LNCAP (cell line): ENCODE data around the gene ATF4.

ENCODE experiments used
- TF ChIP-seq, protein P1 (sequence below): fragments of 450-650 bp; IDR thresholded peaks from 2 replicates; pipeline ENCODE4 v1.5.1; 2017; ENCODE audit warnings: mild to moderate bottlenecking

The ATF4 gene

DNA sequence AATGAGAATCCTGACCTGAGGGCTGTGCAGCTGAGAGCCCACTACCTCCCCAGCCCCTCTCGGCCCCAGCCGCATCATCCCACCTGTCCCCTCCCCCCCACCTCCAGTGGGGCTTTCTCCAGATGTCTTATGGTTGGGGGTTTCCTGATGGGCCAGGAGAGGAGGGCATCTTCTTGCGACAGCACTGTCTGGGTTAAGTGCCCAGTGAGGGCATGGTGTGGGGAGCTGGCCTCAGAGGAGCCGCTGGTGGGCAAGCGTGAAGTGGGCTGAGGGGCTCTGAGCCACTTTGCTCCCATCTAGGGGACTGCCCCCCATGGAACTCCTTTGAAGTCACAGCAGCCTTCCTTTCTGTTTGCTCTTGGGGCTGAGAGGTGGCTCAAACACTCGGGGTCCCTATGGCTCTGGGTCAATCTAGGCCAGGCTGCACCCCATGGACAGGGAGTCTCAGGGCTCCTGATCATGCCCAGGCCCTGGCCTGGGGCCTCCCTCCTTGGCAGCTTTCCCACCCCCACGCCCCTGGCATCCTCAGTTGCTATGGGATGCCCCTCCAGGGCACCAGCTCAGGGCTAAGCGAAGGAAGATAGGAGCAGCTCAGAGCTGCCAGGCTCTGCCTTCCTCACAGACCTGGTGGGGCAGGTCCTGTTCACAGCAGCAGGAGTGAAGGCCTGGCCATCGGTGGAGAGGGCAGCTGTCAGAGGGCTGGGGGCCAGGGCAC, 29.2 kb upstream of the ATF4 start:
- TF ChIP-seq, protein P1, sequence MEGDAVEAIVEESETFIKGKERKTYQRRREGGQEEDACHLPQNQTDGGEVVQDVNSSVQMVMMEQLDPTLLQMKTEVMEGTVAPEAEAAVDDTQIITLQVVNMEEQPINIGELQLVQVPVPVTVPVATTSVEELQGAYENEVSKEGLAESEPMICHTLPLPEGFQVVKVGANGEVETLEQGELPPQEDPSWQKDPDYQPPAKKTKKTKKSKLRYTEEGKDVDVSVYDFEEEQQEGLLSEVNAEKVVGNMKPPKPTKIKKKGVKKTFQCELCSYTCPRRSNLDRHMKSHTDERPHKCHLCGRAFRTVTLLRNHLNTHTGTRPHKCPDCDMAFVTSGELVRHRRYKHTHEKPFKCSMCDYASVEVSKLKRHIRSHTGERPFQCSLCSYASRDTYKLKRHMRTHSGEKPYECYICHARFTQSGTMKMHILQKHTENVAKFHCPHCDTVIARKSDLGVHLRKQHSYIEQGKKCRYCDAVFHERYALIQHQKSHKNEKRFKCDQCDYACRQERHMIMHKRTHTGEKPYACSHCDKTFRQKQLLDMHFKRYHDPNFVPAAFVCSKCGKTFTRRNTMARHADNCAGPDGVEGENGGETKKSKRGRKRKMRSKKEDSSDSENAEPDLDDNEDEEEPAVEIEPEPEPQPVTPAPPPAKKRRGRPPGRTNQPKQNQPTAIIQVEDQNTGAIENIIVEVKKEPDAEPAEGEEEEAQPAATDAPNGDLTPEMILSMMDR = no peak

- TF ChIP-seq, protein P1 = no peak
Measured at GRCh38 chr22:39491696-39492095, 28.7 kb upstream of the ATF4 start.

GRCh38 chr22:39492186-39492585, 28.2 kb upstream of the ATF4 start:
- TF ChIP-seq, protein P1 = no peak

DNA sequence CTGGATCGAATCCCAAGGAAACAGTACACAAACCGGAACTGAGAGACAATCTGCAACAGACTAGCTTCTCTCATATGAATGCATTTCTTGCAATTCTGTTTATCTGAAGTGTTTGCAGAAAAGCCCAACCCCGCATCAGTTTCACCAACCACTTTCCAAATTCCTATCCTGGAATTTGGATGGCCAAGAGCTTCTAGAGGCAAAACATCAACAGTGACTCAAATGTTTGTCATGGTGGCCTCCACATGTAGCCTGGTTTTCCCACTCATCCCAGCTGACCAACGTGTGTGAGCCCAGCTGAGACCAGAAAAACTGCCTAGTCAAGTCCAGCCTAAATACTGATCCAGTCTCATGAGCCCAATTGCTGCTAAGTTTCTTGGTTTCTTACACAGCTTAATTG, 26.6 kb upstream of the ATF4 start:
- TF ChIP-seq, protein P1 = no peak

- TF ChIP-seq, protein P1 = no peak
Measured at GRCh38 chr22:39494471-39495120, 25.8 kb upstream of the ATF4 start.

GRCh38 chr22:39496131-39496838, 24.1 kb upstream of the ATF4 start:
- TF ChIP-seq, protein P1 = peak; percentile 47; the same call in 1 of the 2 replicates

DNA sequence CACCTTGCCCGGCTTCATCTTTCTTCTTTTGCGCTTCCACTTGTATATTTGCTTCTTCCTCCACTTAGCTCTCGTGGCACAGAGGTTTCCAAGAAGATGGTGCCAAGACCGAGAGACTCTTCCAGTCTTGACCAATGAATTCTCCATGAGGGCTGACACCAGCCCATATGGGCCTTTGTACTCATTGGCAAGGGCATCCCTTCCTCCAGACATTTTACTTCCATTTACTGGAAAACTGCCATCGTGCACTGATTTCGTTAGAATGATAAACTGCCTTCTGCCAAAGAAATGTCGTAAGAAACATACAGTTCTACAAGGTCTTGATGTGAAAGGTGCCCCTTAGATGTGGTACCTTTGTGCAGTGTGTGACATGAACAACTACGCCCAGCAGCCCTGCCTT, 22.9 kb upstream of the ATF4 start:
- TF ChIP-seq, protein P1 = no peak
